UCSD-AML1 (cell line): ENCODE data around the gene OR6K2.
"Not testable (repeated sequence)": the region's sequence is repeated elsewhere in the genome, so short reads cannot be mapped to it uniquely, and the experiment has no call there.

ENCODE experiments used
- DNase-seq: peaks from one replicate; lab custom pipeline; 2025; ENCODE audit not compliant: unreplicated experiment; lab: John Stamatoyannopoulos, UW

The OR6K2 gene

GRCh38 chr1:158700552-158700951 lies at the start of gene OR6K2:
Gene OR6K2, minus strand, starts transcription at chr1:158700652. Its CDS starts 0 bp downstream, at chr1:158700652.
- DNase-seq: no peak

- DNase-seq: no peak
Measured at GRCh38 chr1:158735848-158736247, 35.4 kb upstream of the OR6K2 start.

GRCh38 chr1:158732524-158732923 lies 32.1 kb upstream of the OR6K2 start:
- DNase-seq: no peak

- DNase-seq: no peak
Measured at GRCh38 chr1:158731707-158732106, 31.3 kb upstream of the OR6K2 start.

GRCh38 chr1:158730453-158730852 lies 30.0 kb upstream of the OR6K2 start:
- no peak for DNase-seq

GRCh38 chr1:158728510-158729225 lies 28.2 kb upstream of the OR6K2 start:
- DNase-seq: no peak

- DNase-seq: no peak
Measured at GRCh38 chr1:158724442-158724841, 24.0 kb upstream of the OR6K2 start.

GRCh38 chr1:158720620-158721019 lies 20.2 kb upstream of the OR6K2 start, which contains the start of gene OR6K3:
Gene OR6K3, minus strand, starts transcription at chr1:158720720. Its CDS starts 2,605 bp downstream, at chr1:158718115.
- no peak for DNase-seq

GRCh38 chr1:158719664-158720063 lies 19.2 kb upstream of the OR6K2 start:
- DNase-seq: no peak

GRCh38 chr1:158717344-158717743 lies 16.9 kb upstream of the OR6K2 start:
- no peak for DNase-seq

GRCh38 chr1:158716335-158716734 lies 15.9 kb upstream of the OR6K2 start:
- no peak for DNase-seq

GRCh38 chr1:158714754-158715153 lies 14.3 kb upstream of the OR6K2 start:
- DNase-seq: no peak

- DNase-seq: no peak
Measured at GRCh38 chr1:158711098-158711497, 10.6 kb upstream of the OR6K2 start.

GRCh38 chr1:158706096-158706495 lies 5.6 kb upstream of the OR6K2 start:
- DNase-seq: no peak

- no peak for DNase-seq
Measured at GRCh38 chr1:158694596-158694995, 5.9 kb downstream of the OR6K2 start.

- DNase-seq: no peak
Measured at GRCh38 chr1:158692356-158692755, 8.1 kb downstream of the OR6K2 start.

- DNase-seq: no peak
Measured at GRCh38 chr1:158691907-158692306, 8.5 kb downstream of the OR6K2 start.

- DNase-seq: not testable (repeated sequence)
Measured at GRCh38 chr1:158691149-158691548, 9.3 kb downstream of the OR6K2 start.

- DNase-seq: no peak
Measured at GRCh38 chr1:158689875-158690274, 10.6 kb downstream of the OR6K2 start.

GRCh38 chr1:158689110-158689509 lies 11.3 kb downstream of the OR6K2 start:
- DNase-seq: no peak

- not testable (repeated sequence) for DNase-seq
Measured at GRCh38 chr1:158688343-158688742, 12.1 kb downstream of the OR6K2 start.

- DNase-seq: no peak
Measured at GRCh38 chr1:158687037-158687436, 13.4 kb downstream of the OR6K2 start.
